T-helper 1 cell (primary cell): ENCODE measurements around the gene TANK.
A peak's percentile ranks its signal among the peaks of the same experiment; 100 is the strongest.
"Not testable (repeated sequence)": the region's sequence is repeated elsewhere in the genome, so short reads cannot be mapped to it uniquely, and the experiment has no call there.

Experiments
- DNase-seq, 5 donors: peaks; one replicate each; pipeline ENCODE4 v3.0.0-alpha.2; 2012 to 2020

The TANK gene

GRCh38 chr2:161170377-161170776 is 10.1 kb downstream of the TANK start:
- DNase-seq: no peak

DNA sequence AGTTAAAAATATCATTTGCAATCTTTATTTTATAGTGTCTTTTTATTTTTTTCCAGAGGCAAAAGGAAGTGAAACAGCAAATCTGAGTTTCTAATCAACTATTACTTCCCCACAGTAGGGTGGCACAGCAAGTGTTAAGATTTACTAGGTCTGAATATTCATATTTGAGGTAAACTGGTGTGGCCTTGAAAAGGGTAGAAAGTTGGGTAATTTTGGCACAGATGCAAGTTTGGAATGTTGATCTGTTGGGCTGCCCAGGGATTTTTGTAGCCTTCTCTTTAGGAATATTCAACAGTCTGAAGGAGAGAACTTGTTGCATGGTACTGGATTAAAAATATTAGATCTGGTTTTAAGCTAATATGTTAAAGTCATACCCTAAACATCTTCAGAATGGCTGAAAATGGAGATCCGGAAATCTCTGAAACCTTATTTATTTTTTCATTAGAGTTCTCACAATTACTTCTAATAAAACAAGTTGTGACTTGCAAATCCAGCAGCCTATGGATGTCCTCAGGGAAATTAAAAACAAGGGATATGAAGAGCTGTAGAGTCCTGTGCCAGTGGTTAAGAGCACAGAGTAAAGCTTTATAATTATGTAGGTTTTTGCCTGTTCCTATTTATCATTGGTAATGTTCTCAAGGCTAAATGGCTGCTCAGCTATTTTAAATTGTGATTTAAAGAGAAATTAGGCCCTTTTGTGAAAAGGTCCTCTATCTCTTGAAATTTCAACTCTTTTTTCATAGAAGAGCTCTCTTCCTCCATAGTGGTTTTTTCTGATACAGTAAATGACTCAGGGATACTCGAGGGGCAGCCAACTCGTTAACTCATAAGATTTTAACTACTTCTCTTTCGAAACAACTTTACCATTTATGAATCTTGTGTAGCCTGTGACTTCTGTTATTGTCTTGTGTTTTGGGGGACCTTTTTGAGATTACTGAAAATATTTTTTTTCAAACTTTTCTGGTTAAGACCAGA is 11.0 kb downstream of the TANK start:
- DNase-seq: peak in 1 of 5 donors; percentile 23

DNA sequence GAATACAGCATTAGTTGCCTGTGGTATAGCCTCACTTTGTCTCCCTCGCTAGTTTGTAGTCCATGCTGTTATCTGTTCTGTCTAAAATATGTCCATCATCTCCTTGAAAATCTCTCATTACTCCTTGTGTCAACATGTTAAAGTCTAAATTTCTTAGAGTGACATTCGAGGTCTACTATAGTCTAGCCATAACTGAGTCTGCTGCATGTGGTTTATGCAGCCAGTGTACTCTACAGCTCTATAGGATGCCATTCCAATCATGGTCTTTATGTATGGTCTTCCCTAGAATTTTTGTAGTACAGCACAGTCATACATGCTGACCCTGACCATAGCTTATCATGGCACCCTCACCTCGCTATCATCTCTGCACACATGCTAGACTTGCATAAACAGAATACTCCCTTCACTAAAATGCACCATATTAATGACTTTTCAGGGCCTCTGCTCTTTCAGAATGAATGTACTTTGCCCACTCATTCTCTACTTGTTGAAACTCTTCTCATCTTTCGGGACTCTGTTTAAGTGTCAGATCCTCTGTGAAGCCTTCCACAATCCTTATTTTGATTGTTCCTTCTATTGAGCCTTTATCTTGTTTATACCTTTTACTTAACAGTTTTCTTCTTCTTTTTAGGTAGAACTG is 12.8 kb downstream of the TANK start:
- peak in 1 of 5 donors; percentile 58 for DNase-seq

GRCh38 chr2:161173541-161174194 is 13.4 kb downstream of the TANK start:
- DNase-seq: no peak

DNA sequence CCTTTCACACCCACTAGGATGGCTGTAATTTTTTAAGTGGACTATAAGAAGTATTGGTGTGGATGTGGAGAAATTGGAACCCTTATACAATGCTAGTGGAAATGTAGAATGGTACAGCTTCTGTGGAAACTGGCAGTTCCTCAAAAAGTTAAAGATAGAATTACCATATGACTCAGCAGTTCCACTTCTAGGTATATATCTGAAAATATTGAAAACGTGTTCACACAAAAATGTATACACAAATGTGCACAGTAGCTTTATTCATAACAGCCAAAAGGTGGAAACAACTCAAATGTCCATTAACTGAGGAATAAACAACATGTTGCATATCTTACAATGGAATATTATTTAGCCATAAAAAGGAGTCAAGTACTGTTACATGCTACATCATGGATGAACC is 17.7 kb downstream of the TANK start:
- DNase-seq: no peak

GRCh38 chr2:161178756-161179155 is 18.5 kb downstream of the TANK start:
- DNase-seq: no peak

- no peak for DNase-seq
These were observed 29.8 kb downstream of the TANK start for GRCh38 chr2:161190050-161190449.

DNA sequence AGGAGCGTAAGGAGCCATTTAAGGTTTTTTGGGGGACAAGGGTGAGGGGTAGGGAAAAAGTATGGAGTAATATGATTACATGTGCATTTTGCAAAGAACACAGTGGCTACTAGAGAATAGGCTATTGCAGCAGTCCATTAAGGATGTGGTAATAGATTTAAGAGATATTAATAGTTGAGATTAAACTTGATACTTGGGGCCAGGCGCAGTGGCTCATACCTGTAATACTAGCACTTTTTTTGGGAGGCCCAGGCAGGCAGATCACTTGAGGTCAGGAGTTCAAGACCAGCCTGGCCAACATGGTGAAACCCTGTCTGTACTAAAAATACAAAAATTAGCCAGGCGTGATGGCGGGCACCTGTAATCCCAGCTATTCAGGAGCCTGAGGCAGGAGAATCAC is 35.4 kb downstream of the TANK start:
- DNase-seq: not testable (repeated sequence)

DNA sequence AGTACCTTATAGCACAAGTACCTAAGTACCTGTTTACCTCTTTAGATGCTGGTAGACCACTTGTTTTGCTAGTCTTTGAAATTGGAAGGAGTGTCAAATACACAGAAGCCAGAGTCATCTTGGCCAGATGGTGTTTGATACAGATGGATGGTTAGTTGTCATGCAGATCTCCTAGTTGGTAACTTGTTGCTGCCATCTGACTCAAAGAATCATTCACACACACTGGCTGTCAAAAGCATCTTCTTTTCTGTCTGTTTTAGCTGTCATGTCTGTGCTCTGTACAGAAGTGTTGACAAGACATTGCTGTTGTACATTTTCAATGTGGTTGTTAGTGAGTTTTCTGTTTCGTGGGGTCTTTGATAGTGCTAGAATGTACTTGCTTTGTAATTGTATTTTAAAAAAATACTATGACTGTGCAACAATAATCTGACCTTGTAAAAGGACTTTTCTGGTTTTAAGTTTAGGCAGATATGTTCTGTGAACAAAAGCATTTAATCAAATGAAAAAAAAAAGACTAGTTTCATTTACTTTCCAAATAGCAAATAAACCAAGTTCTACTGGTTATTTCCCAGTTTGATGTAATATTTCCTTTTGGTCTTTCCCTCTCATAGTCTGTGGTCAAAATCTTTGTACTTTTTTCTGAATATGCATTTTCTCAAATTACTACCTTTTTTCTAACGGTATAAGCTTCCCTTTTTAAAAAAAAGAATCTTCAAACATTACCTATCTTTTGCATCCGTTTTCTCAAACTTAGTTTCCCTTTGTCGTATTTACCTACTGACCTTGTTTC is 39.9 kb downstream of the TANK start:
- DNase-seq: peak in 1 of 5 donors; percentile 40

DNA sequence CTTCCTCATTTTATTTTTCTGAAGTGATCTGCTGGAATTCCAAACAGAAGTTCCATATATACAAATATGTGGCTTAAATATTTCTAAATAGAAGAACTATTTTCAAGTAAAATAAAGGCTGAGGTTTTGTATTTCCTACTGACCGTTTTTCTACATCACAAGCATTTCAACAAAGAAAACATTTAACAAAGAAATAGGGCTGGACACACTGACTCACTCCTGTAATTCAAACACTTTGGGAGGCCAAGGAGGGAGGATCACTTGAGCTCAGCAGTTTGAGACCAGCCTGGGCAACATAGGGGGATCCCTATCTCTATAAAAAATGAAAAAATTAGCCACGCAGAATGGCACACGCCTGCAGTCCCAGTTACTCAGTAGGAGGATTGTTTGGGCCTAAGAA is 44.6 kb downstream of the TANK start:
- no peak for DNase-seq

DNA sequence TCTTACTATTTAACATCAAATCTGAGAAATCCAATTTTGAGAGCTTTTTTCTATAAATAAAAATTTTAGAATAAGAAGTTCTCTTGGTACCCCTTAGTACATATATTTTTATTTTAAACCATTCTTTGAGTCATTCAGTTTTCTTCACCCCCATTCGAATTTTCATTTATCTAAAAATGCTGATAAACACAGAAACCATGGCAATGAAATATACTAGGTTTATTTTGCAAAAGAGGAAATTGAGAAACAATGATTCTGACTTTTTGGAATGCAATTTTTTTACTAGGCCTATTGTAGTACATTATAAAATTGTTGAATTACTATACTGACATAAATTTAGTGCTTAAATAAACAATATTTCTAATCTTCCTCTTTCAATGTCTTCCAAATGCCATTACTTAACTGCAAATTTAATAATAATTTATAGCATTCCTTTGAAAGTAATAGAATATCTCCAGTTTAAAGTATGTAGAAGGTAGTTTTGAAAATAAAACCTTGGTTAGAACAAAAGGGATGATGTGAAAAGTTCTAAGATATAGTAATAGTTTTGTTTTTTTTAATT is 46.3 kb downstream of the TANK start:
- no peak for DNase-seq

GRCh38 chr2:161207941-161208340 is 47.7 kb downstream of the TANK start:
- no peak for DNase-seq

- DNase-seq: peak in 1 of 5 donors; percentile 18
These were observed 48.4 kb downstream of the TANK start for GRCh38 chr2:161208527-161209139.

DNA sequence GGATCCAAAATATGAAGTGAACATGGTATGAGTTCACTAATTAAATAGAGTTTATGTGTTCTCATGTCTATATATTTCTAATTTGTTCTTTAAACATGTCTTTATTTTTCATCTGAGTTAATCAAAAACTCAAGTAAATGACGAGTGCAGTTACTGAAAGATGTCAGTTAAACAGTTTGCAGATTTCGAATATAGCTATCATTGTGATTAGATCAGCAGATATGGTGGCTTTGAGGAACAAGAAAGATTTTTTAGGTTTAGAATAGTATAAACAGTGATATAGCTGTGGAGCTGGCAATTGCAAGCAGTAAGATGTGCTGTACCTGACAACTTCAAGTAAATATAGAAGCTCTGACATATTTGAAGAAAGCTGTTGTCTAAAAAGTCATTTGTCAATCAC is 49.7 kb downstream of the TANK start:
- no peak for DNase-seq

DNA sequence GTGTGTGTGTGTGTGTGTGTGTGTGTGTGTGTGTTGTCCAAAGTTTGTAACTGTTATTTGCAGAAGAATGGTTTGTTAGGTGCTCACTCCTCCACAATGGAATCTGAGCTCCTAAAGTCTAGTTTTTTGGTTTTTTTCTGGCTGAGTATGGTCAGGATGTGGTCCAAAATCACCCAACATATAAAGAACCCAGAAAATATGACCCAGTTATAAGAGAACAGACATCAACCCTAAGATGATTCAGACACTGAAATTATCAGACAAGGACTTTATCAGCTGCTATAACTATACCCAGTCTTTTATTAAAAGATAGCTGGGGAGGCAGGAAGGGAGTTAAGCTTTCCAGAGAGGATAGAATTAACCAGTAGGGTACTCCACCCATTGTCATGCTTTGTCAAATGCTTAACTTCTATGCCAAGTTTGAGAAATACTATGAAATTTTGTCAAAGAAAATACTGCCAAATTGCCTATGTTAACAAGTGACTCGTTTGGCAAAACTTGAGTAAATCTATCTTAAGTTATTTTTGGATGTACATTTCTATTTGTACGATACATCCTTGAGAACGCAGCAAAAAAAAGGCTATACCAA is 57.5 kb downstream of the TANK start:
- no peak for DNase-seq

DNA sequence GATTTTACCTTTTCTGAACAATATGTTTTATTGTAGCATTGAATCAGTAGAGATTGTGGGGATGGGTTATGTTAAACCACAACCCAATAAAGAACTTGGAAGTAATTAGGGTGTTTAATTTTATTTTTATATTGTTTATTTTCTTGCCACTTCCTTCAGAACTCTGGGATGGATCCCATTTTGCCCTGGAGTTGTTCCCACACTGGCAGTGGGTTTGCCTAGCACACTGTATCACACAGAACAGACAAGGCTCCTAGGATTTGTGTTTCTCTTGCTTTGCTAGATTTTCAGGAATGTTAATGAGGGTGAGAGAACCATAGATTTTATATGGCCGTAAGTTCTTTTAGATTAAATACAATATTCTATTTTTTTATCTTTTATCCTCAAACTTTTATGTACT is 59.0 kb downstream of the TANK start:
- DNase-seq: no peak

GRCh38 chr2:161223139-161223732 is 63.0 kb downstream of the TANK start:
- peak in 1 of 5 donors; percentile 41 for DNase-seq

DNA sequence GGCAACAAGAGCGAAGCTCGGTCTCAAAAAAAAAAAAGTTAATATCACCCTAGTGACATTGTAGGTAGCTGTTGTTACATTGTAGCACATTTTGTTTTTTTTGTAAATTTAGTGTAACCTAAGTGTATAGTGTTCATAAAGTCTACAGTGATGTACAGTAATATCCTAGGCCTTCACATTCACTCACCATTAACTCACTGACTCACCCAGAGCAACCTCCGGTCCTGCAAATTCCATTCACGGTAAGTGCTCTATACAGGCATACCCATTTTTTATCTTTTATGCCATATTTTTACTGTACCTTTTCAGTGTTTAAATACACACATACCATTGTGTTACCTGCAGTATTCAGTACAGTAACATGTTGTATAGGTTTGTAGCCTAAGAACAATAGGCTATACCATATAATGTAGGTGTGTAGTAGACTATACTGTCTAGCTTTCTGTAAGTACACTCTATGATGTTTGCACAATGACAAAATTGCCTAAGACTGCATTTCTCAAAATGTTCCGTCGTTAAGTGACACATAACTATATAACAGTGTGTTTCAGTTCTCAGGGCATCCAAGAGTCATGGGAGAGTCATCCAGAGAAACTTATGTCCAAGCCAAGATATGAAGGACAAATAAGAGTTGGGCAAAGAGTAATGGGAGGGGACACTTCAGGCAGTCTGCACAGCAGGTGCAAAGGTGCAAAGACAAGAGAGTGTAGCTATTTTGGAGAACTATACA is 68.4 kb downstream of the TANK start:
- DNase-seq: no peak

DNA sequence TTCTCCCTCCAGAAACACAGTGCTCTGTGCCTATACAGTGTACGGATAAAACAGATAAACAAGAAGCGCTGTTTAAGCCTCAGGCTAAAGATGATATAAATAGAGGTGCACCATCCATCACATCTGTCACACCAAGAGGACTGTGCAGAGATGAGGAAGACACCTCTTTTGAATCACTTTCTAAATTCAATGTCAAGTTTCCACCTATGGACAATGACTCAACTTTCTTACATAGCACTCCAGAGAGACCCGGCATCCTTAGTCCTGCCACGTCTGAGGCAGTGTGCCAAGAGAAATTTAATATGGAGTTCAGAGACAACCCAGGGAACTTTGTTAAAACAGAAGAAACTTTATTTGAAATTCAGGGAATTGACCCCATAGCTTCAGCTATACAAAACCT is 70.7 kb downstream of the TANK start:
- DNase-seq: no peak

DNA sequence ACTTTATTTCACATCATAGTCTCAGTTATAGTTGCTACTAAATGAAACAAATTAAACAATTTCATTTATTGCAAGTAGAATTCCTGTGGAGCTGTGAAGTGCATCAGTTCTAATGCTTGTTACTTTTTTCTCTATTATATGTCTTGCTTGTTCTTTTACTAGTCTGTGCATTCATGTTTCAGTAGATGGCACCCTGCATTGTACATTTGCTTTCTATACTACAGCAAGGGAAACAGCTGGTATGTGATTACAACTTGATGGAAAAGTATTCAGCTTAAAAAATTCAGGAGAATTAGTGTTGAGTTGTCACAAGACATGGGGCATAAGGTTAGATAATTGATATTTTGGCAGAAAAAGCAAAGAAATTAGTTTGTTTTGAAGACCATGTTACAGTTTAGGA is 72.3 kb downstream of the TANK start:
- no peak for DNase-seq
